HT1080 (cell line): Measurements from ENCODE around the gene C1orf122. TPM values are rescaled to one million over a fixed set of nuclear protein-coding genes. Genes with fewer than 3 reads are reported as not detected.

Experiments used
- DNase-seq: peaks from one replicate; pipeline ENCODE4 v3.0.0-alpha.2; 2015; ENCODE audit warnings: low read depth
- total RNA-seq: library from RNA; depleted of rRNA; stranded (reverse); fragments of >200 nt; shearing (Covaris generic); gene quantifications from 2 replicates; pipeline ENCODE4 v1.2.3, GENCODE V29; 2014; rRNA removed

C1orf122 gene
- total RNA-seq, 1 experiment from 2014 or later, result 70.7 TPM

DNA sequence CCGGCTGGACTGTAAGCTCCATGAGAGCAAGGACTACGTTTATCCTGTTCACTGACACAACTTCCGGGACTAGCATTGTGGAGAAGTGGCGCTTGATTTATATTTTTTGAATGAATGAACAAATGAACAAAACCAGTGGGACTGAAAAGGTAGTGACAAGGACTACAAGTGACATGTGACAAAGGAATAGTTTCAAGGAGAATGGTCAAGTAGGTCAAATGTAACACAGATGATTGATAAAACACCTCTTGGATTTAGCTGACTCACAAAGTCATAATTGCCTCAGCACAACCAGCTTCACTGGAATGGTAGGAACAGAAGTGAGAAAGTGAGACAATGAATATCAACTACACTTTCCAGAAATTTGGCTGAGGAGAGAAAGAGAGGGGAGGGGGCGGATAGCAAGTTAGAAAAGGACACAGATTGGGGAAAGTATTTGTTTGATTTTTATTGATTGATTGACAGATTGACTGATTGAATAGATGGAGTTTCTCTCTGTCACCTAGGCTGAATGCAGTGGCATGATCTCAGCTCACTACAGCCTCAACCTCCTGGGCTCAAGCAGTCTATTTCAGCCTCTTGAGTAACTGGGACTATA lies 37.6 kb downstream of the C1orf122 start:
- DNase-seq, result no peak

DNA sequence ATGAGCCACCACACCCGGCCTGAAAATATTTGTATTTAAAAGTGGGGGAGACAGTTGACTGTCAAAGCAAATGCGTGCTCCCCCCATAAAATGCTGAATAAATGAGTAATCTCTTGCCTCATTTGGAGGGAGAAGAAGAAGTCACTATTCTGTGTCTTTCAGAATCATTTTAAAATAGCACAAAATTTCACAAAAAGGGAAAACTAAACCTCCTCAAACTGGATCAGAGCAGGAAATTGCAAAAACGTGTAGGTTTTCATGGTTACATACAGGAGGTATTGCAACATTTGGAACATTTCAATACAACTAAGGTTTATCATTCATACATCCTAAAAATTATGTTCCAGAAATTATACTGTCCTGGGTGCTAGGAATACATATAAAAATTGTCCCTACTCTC lies 38.2 kb downstream of the C1orf122 start:
- DNase-seq, result no peak

DNA sequence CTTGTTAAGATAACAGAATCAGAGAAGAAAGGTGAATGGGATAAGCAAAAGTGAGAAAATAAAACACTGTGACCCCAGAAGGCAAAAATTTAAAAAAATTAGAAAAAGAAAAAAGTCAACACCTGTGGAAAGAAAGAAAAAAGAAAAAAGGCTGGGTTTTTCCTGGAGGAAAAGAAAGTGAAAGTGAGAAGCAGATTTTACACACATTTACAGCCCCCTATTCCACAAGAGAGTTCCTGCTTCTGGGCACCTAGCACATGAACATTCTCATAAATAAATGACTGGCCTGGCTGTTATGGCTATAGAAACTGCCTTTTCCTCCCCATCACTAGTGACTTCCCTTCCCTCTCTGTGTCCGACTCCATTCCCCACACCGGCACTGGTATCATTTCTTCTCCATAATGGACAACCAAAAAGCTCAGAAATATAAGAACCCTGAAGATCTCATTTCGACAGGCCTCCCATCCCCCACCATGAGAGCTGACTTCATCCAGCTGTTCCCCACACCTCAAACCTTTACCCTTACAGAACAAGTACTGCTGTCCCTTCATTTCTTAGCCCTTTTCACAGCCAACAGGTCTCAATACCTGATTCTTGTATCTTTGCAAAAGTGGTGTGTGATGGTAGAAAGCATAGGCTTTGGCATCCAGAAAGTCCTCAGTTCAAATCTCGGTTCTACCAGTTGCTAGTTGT lies 39.2 kb downstream of the C1orf122 start:
- no peak for DNase-seq

DNA sequence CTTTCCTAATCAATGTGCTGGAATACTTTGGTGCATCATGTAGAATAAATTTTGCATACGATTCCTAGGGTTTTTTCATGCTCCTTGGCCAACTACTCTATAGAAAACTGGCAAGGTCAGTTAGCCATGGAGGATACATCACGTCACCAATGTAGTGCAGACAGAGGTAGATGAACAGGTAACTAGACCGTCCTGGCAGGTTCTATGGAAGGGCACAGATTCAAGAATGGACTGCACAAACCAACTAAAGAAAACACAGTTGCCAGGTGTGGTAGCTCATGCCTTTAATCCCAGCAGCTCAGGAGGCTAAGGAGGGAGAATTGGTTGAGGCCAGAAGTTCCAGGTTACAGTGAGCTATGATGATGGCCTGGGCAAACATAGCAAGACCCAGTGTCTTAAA lies 41.9 kb downstream of the C1orf122 start:
- no peak for DNase-seq

DNA sequence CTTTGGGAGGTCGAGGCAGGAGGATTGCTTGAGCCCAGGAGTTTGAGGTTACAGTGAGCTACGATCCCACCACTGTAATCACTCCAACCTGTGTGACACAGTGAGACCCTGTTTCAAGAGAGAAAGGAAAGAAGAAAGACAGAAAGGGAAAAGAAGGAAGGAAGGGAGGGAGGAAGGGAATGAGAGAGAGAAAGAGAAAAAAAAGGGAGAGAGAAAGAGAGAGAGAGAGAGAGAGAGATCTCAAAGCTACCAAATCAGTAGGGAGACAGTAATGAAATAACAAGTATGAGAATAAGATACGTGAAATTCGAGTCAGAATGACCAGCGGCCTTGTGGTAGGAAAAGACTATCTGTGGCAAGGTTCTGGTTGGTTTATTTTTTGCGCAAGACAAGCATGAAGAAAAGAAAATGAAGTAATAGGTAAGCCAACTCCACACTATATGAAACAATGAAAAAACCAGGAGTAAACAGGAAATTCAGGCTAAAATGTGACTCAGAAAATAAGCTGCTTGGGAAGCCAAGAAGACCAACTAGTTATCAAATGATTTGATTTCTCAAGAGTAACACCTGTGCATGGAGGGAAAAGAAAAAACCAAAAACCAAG lies 42.9 kb downstream of the C1orf122 start:
- no peak for DNase-seq

DNA sequence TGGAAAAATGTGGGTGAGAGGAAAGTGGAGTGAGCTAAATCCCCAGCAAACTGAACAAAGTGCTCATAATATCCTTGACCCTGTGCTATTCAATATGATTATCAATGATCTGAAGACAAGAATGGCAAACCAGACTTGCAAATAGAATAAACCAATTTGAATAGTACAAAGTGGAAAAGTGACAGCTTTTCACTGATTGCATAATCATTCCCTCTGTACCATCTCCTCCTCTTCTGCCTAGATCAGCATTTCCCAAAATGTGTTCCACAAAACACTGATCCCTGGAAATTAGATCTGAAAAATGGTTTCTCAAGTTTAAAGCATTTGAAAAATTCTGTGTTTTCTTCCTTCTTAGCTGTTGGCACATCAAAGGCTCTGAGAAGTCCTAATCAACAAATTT lies 43.7 kb downstream of the C1orf122 start:
- DNase-seq, result no peak

DNA sequence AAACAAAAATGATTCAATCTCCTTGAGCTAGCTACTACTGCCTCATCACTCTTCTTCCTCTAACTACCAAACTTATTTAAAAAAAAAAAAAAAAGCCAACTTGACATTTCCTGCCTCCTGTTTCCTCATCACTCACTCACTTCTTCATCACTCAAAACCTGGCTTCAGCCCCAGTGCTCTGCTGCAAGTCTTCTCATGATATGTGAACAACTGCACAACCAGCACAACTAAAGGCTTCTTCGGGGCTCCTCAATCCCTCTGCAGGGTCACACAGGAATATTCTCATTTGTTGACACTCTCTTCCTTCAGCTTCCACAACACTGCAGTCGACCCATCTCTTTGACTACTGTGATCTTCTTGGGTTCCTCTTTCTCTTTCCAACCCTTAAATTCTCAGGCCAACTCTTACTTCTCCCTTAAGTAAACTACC lies 44.2 kb downstream of the C1orf122 start:
- DNase-seq, result peak; percentile 54

DNA sequence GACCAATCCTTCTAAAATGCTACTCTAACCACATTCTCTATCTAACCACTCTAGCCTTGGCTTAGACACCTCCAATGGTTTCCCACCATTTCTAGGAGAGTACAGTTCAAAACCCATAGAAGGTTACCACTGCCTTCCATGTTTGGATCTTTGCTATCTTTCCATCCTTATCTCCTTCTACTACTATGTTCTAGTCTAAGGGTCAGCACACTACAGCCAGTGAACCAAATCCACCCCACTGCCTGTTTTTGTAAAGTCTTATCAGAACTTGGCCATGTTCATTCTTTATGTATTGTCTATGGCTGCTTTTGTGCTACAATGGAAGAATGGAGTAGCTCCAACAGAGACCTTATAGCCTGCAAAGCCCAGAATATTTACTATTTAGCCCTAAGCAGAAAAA lies 45.6 kb downstream of the C1orf122 start:
- no peak for DNase-seq

DNA sequence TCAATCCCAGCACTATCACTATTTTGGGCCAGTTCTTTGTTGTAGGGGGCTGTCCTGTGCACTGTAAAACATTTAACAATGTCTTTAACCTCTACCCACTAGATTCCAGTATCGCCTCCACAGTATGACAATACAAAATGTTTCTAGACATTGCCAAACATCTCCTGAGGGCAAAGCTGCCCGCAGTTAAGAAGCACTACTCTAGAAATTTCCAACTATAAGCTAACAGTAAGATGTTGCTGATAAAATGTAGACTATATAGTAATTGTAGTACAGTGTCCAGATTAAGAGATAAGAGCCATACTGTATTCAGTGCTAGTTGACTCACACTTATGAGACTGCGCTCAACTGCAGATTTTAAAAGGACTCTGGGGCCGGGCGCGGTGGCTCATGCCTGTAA lies 46.8 kb downstream of the C1orf122 start:
- no peak for DNase-seq

Other genes with a start within 250 kb of the C1orf122 start
- 105 and 111 TPM in 2 replicates for gene GNL2, start 211.9 kb upstream of the C1orf122 start, total RNA-seq
- gene RSPO1, start 172.9 kb upstream of the C1orf122 start, total RNA-seq, result not detected in 2 replicates
- gene CDCA8, start 115.3 kb upstream of the C1orf122 start, total RNA-seq, result 29.3 and 38.4 TPM in 2 replicates
- gene EPHA10, start 42.7 kb upstream of the C1orf122 start, total RNA-seq, result 0.06 TPM in 1 of 2 replicates, not detected in the other
- gene MANEAL, start 13.9 kb upstream of the C1orf122 start, total RNA-seq, result 18.6 and 21.6 TPM in 2 replicates
- 65.5 and 67.4 TPM in 2 replicates for gene YRDC, start 418 bp downstream of the C1orf122 start, total RNA-seq
- 2.4 and 3.1 TPM in 2 replicates for gene MTF1, start 51.8 kb downstream of the C1orf122 start, total RNA-seq
- 18.1 and 21.8 TPM in 2 replicates for gene INPP5B, start 139.3 kb downstream of the C1orf122 start, total RNA-seq
- 139 and 142 TPM in 2 replicates for gene SF3A3, start 182.2 kb downstream of the C1orf122 start, total RNA-seq
- 21.6 and 36.0 TPM in 2 replicates for gene FHL3, start 197.7 kb downstream of the C1orf122 start, total RNA-seq
- gene UTP11, start 204.9 kb downstream of the C1orf122 start, total RNA-seq, result 105 and 115 TPM in 2 replicates
- gene POU3F1, start 239.0 kb downstream of the C1orf122 start, total RNA-seq, result not detected in 2 replicates